Stimulated activated CD4-positive, alpha-beta T cell treated with anti-CD3 and anti-CD28 coated beads, Interleukin-2, amount 100 ng/mL, for 48 hours (primary cell): Measurements from ENCODE around the gene ANKH.

Experiments used
- DNase-seq, 2 donors: peaks; one replicate each; pipeline ENCODE4 v3.0.0-alpha.2; 2020

ANKH gene

DNA sequence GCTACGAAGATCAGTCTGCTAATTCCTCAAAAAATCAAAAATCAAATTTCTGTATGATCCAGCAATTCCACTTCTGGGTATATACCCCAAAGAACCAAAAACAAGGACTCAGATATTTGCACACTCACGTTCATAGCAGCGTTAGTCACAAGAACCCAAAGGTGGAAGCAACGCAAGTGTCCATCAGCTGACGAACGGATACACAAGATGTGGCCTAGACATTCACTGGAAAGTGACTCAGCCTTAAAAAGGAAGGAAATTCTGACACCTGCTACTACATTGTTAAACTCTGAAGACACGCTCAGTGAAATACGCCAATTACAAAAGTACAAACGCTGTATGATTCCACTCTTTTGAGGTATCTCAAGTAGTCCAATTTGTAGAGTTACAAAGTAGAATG is 113.7 kb downstream of the ANKH start:
- no peak for DNase-seq

GRCh38 chr5:14756478-14756877 is 115.1 kb downstream of the ANKH start:
- no peak for DNase-seq

DNA sequence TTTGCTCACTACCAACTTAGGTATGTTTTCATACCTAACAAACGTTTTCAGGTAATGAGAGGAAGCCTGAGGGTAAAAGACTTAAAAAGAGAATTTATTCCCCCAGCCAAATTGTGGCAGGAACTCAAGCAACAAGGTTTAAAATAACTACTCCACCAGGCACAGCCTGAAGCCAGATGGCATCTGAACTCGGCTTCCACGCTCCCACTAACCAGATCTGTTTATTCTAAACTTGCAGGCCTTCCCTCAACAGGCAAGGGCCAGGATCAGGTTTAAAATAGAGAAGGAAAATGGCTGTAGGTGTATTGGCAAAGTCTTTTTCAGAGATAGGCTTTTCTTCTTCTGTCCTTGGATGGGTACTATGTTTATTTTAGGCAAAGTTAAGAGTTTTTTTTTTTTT is 117.6 kb downstream of the ANKH start:
- no peak for DNase-seq

- DNase-seq = no peak
These were observed 118.3 kb downstream of the ANKH start for GRCh38 chr5:14753292-14753691.

- DNase-seq = no peak
These were observed 119.0 kb downstream of the ANKH start for GRCh38 chr5:14752497-14753071.

DNA sequence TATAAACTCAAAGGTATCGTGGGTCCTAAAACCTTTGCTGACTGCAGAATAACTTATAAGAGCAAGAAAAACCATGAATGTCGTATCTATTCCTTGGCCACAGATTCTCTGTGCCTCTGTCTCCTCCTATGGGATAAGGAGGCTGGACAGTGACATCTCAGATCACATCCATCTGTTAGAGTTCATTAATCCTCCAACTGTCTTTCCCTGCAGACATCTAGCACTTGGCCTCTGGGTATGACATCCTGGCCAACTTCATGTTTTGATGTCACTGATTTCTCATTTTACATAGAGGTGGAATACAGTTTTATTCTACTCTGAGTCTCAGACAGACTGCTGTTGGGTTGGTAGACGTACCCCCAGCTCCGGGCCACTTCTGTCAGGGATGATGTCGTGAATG is 120.9 kb downstream of the ANKH start:
- no peak for DNase-seq

DNA sequence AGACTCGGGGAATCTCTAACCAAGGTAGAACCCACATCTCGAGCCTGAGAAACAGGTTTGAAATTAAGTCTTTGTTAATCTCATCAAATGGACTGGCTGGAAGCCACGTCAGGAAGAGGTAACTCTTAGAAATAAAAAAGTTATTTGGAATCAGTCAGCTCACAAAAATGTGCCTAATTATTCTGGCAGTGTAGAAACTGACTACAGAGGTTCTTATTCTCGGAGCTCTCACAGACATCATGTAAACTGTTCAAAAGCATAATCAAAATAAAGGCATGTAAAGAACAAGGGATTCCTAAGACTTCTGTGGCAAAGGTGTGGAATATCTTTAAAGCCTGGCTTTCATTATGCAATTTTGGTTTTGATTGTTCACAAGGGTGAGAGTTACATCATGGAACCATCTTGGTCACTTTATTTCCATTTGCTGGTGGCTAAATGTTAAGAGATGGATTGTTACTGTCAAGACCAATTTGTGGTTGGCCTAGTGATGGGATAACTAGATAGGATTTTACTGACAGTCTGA is 121.9 kb downstream of the ANKH start:
- no peak for DNase-seq

GRCh38 chr5:14748180-14748900 is 123.2 kb downstream of the ANKH start:
- no peak for DNase-seq

- no peak for DNase-seq
These were observed 125.8 kb downstream of the ANKH start for GRCh38 chr5:14745753-14746152.

DNA sequence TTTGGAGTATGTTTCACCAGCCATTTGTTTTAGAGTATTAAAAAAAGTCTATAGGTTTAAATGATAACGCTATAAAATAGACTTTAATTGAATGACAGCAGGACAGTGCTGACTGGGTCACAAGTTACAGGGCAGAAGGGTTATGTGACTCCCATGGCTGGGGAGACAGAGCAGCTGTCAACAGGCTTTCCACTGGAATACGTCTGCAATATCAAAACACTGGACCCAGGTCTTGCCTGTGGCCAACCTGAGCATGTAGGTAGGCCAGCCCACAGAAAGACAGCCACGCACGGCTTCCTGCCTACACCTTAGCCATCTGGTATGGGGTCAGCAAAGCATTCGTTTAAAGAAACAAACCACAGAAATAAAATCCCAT is 126.4 kb downstream of the ANKH start:
- DNase-seq = no peak

DNA sequence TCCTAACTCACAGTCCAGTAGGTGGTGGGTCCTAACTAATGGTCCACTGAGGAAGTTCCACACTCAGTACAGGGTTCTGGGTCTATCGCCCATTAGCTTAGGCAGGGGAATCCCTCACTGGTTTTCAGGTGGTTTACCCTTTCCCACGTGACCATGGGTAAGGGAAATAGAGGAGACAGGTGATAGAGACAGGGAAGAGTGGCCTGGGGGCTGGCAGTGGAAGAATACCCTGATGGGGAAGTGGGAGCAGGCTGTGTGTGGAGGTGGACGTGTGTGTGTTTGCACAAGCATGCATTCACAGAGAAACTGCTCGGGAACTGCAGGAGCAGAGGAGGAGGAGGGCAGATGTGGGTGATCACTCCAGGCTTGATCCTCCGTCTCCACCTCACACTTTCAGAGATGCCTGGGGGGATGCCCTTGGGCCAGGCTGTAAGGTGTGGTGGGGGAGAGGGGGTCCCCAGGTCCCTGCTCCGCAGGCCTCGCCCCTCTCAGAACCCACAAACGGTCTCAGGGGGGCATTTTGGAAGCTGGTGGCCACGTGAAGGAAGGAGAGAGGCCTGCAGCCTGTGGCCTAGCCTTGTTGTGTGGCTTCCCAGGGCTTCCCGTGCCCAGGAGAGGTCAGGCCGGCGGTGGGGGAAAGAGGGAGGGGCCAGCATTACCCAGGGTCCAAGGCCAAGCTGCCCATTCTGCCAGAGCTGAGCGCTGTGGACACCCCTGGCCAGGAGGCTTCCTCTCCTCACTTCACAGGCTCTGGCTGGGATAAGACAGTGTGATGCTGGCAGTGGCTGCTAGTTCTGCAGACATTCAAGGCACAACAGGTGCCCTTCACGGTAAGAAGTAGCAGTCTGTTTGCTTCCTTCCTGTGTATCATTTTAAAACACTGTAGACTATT is 127.0 kb downstream of the ANKH start:
- DNase-seq = no peak

DNA sequence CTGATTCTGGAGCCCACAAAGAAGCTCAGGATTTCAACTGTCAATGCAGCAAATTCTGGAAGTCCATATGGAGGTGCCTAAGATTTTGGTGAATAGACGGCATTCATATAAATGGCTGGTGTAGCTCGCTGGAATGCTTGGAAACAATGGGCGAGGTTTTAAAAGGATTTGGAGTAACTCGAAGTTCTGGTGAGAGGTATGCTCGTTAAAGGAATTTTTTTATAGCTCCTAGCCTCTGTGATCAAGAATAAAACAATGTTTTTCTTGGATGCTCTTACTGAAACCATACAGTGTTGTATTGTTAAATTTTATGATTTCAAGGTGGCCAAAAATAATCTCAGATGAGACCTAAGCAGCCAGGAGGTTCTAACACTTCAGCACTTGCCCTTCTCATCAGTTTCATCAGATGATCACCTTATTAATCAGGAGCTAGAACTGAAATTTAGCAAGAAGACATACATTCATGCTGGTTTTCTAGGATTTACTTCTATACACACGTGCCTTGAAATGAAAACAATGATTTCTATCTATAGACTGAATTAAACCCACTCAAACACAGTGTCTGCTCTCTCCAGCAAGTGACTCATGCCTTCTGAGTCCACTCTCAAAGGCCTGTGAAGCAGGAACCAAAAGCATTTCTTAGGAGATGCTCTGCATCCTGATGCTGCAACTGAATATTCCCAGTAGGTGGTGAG is 127.8 kb downstream of the ANKH start:
- DNase-seq = no peak

GRCh38 chr5:14742498-14742897 is 129.1 kb downstream of the ANKH start:
- no peak for DNase-seq

GRCh38 chr5:14741801-14742440 is 129.7 kb downstream of the ANKH start:
- DNase-seq = no peak

GRCh38 chr5:14741131-14741530 is 130.4 kb downstream of the ANKH start:
- no peak for DNase-seq

DNA sequence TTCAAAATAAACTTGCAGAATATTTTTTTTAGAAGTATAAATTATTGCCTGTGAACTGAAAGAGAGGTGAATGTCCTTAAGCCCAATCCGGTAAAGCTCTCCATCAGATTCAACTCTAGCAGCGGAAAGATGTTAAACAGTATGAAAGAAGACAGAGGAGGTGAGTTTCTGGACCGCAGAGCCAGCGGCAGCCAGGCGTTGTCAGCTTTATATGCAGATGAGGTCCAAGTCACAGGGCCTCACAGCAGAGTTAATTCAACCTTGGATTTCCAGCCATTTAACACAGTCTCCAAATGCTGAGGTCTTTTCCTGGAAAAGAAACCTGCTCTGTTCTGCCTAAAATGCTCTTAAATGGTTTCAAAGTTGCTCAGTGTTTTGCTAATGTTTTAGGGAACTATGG is 131.6 kb downstream of the ANKH start:
- no peak for DNase-seq

GRCh38 chr5:14739538-14739937 is 132.0 kb downstream of the ANKH start:
- no peak for DNase-seq

- no peak for DNase-seq
These were observed 133.5 kb downstream of the ANKH start for GRCh38 chr5:14738050-14738449.

GRCh38 chr5:14737291-14737690 is 134.3 kb downstream of the ANKH start:
- DNase-seq = no peak

GRCh38 chr5:14735944-14736343 is 135.6 kb downstream of the ANKH start:
- no peak for DNase-seq

GRCh38 chr5:14734396-14734795 is 137.2 kb downstream of the ANKH start:
- DNase-seq = no peak

DNA sequence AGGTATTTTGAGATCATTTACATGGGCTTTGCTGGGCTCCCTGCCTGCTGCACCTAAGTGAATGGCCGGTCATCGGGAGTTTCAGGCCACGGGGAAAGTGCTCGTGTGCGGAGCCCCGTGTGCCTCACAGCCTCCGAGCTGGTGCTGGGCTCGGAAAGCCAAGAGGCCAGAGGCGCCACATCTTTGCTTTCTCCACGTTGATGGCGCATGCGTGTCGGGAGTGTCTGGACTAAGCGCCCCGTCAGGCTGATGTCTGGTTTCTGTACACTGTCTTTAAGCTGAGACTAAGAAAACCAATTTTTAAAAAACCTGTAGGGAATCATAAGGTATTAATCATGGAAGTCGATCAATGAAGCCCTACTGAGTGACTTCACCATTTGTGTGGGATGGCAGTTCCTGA is 137.9 kb downstream of the ANKH start:
- DNase-seq = no peak

DNA sequence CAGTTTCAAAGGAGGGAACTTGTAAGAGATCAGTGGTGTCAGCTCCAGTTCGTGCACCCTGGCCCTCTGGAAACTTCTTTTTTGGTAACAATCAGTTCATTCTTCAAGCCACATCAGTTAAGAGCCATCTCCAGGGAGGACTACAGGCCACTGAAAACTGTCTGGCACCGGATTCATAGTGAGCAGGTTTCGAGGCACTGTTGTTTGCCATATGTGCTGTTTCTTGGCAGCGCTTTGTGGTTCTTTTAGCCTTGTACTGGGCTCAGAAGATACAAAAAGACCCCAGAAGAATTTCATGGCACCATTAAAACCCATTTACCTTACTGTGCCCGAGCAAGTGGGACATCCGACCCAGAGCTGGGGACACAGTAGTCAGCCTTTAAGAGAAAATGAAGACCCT is 138.6 kb downstream of the ANKH start:
- DNase-seq = no peak
